HG03521 (cell line): Measurements from ENCODE around the gene MRPL42.
"Not testable (repeated sequence)": the region's sequence is repeated elsewhere in the genome, so short reads cannot be mapped to it uniquely, and the experiment has no call there.

Experiments
- ATAC-seq: cut with Tn5 transposase; IDR thresholded peaks from one replicate; pipeline ENCODE4 v1.9.1; 2021; ENCODE audit warnings: mild to moderate bottlenecking, moderate library complexity; ENCODE audit not compliant: unreplicated experiment

The MRPL42 gene

DNA sequence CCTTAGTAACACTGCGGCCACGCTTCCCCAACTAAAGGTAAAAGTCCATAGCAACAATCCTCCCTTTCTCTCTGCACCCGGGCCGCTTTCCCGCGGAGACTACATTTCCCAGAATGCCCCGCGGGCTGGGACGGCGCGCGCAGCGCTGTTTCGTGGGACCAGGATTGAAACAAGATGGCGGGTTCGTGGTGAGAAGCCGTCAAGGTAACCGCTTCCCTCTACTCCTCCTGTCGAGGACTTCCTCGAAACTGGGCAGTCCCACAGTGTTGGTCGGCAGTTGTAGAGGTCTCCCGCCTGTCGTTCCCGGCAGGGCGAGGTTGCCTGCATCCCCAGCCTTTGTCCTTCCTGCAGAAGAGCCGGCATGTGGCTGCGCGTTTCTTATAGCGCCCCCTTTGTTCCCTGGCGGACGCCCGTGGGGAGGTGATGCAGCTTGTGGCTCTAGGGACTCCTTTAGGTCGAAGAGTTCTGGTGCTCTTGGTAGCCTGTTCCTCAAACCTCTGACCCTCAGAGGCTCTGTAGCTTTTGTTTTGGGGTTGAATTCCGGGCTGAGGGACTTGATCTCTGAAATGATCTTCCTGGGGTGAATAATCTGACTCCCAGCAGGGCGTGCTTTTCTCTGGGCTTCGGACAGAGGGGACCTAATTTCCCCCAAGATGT lies at the start of gene MRPL42:
Gene MRPL42, plus strand, starts transcription at position 164 of the 657 bp plus-strand sequence. CDS start 1,772 bp downstream, outside the sequence.
- peak; percentile 90 for ATAC-seq

DNA sequence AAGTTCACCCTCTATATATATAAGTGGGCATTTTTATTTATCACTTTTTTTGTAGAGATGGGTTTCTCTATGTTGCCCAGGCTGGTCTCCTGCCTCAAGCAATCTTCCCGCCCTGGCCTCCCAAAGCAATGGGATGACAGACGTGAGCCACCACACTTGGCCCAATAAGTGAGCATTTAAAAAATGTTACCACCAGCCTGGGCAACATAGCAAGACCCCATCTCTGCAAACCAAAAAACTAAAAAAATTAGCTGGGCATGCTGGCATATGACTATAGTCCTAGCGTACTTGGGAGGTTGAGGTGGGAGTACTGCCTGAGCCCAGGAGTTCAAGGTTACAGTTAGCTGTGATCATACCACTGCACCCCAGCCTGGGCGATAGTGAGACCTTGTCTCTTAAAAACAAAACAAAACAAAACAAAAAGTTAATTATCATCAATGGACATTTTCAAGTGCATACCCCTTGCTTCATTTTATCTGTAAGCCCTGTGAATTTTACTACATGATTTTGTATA lies 49.3 kb upstream of the MRPL42 start:
- ATAC-seq: no peak

DNA sequence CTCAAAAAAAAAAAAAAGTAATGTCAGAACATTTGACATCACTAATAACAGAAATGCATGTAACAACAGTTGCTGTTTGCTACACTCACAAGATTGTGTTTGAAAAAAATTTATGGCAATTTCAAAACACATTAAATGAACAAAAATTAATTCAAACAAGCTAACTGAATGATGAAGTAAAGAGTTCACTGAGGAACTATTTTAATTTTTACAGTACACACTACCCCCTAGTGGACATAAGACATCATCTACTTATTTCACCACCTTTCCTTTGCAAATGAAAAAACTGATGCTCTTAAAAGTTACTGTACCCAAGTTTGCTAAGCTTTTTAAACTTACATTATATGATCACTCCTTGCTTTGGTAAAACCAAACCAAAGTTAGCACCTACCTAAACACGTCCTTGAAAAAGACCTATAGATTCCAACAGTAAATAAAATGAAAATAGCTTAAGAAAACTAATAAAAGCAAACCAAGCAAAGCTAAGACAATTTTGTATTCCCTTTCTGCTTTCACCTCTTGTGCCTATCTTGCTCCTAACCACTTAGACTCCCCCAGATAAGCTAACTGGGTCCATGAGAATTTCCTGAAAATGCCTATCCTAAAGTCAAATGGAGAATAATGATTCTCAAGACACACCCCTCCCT lies 47.8 kb upstream of the MRPL42 start:
- ATAC-seq: no peak

DNA sequence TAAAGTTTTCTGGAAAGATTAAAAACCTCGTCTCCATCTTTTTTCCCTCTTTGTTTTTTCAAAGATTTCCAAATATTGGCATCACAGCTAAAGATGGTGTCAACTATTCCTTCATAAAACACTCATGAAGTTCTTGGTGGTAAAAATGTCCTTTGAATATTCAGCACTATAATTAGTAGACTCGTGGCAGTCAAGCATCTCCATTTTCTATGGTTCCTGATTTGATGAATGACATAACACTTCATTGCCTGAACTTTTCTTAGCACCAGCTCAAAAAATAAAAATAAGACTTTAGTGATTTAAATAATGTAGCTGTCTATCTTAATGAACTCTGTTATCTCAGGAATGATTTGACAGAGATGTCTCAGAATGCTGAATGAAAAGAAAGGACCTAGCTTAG lies 45.3 kb upstream of the MRPL42 start:
- no peak for ATAC-seq

DNA sequence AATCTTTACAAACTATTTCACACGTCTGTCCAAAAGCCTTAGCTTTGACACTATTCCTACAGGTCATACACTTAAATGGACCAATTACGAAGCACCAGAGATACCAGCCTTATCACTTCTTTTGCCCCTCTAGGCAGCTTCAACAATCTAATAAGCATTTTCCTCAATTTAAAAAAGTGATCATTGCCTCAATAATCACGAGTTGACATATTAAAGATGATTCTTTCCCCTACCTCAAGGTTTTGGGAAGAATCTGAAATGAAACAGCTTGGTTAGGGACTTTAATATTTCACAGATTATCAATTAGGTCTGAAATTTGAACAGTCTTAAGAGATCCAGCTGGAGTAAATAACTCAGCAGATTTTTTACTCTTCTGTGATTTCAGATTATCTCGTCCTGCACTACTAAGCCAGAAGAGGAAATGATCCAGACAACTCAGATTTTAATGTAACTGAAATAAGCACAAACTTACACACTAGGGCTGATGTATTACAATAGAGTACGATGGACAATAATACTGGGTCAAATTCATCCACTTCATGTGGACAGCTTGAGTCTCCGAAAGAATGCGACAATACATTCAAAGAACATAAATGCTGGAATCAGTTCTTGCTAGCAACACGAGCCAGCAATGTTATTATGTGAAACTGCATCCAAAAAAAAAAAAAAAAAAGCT lies 41.4 kb upstream of the MRPL42 start:
- ATAC-seq: no peak

DNA sequence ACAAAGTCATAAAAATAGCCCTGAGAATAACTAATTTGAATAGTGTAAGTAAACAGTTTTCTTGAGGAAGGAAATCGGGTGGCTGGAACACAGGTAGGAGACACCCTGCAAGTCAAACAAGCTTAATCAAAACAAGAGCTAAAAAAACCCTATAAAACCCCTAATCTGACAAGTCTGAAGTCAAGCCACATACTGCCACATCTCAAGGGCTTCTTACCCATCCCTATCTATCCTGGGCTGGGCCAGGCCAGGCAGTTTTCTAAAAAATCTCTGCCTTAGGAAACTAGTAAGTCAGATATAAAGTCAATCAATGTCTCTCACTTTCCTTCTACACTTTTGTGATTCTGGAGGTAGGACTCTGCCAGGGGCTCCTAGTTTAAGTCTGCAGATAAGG lies 40.9 kb upstream of the MRPL42 start:
- no peak for ATAC-seq

DNA sequence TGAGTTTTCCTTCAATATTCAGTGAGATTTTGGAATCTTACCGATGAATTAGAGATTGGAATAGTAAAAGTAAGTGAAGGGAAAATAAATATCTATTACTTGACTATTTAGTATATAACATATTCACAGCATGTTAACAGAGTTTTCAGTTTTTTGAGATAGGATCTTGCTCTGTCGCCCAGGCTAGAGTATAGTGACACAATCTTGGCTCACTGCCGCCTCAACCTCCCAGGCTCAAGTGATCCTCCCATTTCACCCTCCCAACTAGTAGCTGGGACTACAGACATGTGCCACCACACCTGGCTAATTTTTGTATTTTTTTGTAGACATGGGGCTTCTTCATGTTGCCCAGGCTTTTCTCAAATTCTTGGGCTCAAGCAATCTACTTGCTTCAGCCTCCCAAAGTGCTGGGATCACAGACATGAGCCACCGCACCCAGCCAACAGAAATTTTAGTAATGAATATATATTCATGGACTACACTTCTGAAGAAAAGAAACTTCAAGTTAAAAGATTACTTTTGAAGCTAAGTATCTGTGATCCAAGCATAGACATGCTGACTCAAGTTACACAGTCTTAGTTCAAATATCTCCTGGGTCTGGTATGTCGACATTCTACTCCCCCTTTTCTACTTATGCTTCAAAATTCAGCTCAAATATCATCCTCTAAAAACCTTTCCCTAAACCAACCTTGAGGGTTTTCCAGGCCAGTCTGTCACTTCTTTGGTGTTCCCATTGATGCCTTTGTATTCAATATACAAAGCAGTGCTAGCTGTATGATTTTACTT lies 39.3 kb upstream of the MRPL42 start:
- no peak for ATAC-seq

DNA sequence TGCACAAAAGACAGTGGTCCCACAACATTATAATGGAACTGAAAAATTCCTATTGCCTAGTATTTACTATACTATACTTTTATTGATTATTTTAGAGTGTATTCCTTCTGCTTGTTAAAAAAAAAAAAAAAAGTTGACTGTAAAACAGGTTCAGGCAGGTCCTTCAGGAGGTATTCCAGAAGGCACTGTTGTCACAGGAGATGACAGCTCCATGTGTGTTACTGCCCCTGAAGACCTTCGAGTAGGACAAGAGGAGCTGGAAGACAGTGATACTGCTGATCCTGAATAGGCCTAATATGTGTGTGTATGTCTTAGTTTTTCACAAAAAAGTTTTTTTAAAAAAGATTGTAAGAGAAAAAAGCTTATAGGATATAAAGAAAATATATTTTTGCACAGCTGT lies 37.9 kb upstream of the MRPL42 start:
- no peak for ATAC-seq

DNA sequence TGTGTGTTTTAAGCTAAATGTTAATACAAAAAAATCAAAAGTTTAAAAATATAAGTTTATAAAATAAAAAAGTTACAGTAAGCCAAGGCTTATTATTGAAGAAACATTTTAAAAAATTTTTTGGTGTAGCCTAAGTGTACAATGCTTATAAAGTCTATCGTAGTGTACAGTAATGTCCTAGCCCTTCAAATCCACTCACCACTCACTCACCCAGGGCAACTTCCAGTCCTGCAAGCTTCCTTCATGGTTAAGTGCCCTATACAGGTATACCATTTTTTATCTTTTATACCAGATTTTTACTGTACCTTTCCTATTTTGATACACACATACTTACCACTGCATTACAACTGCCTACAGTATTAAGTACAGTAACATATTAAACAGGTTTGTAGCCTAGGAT lies 37.5 kb upstream of the MRPL42 start:
- ATAC-seq: no peak

DNA sequence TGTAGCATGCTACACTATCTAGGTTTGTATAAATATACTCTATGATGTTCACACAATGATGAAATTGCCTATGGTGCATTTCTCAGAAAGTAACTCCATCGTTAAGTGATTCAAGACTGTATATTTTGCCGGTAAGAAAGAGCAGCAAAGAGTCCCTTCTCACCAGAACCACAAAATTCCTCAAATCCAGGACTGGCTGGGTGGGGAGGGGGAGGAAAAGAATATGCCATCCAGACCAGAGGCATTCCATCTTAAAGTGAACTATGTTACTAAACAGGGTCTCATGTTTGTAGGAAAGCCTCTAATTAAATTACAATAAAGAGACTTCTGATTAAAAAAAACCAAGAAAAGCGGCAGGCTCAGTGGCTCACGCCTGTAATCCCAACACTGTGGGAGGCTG lies 37.0 kb upstream of the MRPL42 start:
- no peak for ATAC-seq

DNA sequence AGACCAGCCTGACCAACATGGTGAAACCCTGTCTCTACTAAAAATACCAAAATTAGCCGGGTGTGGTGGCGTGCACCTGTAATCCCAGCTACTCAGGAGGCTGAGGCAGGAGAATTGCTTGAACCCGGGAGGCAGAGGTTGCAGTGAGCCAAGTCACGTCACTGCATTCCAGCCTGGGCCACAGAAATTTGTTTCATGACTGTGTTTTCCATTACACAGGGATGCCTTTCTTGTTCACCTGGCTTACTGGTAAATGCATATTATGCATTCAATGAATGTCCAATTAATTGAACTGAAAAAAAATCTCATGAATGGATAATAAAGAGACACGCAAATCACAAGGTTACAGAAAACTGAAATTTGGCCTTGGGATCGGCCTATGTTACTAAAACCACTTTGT lies 35.3 kb upstream of the MRPL42 start:
- not testable (repeated sequence) for ATAC-seq

DNA sequence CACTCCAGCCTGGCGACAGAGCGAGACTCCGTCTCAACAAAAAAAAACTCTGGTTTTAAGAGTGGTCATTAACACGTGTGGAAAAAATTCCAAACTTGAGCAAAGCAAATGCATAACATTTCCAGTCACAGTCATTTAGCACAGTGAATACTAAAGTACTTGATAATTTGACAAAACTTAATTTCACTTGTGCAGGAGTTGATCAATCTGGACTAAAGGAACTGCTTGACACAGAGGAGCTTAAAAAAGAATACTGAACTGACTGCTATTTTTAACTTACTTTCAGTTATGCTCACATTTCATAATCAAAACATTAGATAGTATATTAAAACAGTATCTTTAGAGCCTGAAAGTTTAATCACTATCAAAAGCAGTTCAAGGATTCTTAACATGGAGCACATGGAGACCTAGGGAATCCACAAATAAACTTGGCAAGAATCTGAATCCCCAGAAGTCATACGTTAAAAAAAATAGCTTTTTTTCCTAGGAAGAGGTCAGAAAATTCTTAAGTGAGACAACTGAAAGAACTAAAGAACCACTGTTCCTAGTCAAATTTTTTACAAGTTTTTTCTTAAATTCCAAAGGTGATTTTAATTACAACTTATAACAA lies 33.0 kb upstream of the MRPL42 start:
- no peak for ATAC-seq

DNA sequence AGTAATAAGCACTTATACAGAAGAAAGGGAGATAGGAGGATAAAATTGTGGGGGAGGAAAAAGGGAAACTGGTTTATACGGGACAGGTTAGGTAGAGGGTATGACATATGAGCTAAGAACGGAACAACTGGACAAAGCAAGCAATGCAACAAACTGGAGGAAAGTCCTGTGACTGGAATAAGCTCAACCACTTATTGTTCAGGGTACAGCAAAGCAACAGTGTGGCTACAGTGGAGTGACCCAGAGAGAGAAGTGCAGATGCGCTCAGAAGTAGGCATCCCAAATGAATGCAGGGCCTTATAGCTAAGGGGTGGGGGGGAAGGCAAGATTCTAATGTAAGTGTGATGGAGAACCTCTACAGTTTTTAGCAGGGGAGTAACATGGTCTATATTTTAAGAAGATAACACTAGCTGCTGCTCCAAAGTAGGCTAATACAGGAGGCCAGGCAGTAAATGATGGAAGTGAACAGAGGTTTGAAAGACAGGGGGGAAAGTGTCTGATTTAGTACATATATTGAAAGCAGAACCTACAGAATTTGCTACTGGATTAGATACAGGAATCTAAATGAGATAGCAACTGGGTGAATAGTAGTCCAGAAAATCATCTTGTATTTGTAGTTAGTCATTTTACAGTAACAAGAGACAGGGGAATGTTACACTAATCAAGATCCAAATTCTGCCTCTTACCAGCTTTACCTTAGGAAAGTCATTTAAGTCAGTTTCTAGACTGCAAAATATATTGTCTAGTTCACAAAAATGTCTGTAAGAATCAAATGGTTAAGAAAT lies 28.9 kb upstream of the MRPL42 start:
- ATAC-seq: no peak

DNA sequence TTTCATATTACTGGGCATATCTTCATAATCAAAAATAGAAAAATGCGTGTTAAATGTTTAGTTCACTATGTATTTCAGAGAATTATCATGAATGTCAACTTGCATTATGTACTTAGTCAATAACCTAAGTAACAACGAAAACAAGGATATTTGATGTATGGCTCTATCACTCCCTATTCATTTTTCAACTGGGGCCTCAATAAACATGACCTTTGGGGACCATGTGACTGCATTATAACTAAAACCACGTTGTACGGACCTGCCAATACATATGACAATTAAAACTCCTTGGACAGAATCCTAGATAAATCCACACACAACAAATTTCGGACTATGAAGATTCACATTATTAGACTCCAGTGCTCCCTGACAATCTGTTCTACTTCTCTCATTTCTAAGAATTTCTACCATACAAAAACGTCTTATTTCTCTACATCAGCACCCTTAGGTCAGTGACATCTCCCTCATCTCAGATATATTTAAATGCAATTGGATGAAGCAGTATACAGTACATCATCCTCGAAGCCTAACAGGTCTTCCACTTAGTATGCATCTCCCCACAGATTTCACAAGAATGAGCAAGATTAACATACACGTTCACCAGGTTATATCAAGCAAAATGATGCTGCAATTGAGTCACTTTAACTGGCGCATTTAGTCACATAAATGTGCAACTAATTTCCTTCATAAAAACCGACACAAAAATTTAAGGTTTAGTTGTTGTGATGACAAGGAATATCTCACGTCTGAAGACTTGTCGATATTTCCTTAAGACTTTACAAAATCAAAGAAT lies 27.1 kb upstream of the MRPL42 start:
- no peak for ATAC-seq

DNA sequence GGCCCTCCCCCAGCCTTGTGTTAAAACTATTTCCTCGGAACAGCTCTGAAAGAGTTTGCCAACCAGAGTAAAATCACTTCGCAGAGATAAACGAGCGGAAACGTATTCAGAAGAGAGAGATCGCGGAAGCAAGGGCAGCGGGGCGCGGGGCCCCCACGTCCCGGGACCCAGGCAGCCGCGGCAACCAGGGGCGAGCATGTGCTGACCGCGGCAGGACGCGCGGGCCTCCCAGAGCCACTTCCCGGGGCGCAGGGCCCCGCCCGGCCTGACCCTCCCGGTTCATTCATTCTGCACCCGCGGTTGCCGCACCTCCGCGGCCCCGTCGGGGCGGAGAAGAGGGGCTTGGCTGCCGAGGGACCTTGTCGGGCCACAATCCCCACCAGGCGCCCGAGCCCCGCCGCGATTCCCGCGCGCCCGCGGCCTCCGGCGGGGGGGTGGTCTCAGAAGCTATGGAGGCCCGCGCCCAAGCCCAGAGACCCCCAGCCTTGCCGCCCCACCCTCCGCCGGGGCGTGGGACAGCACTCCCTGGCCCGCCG lies 26.2 kb upstream of the MRPL42 start:
- ATAC-seq: no peak

DNA sequence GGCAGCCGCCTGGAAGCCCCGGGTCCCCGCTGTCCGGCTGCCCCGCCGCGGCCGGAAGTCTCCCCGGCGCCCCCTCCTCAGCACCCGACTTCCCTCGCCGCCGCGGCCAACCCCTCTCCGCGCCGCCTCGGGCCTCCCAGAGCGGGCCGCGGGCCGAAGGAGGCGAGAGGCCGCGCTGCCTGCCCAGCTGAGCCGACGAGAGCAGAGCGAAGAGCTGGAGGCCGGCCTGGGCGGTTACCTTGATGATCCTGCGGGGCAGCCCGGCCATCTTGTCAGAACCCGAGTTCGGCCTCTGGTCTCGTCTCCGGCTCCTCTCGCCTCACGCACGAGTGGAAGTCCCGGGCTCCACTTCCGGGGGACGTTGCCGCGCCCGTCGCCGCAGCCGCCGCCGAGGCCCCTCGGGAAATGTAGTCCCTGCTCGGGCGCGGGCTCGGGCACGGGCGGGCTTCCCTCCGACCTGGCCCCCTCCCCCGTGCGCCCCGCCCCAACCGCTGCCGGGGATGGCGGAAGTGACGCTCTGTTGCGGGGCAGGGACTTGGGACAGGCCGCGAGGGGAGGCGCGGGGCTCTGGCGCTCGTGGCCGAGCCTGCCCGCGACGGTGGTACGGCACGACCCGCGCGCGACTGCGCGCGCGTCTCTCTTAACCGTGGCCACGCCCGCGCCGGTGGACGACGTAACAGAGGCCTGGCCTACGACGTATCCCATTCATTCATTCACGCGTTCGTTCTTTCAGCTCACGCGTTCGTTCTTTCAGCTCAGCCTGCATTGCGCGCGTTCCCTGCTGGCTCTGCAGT lies 25.5 kb upstream of the MRPL42 start, which contains the start of gene UBE2N:
Gene UBE2N, minus strand, starts transcription at position 331 of the 794 bp plus-strand sequence. Its CDS starts 63 bp downstream, at position 268.
- peak; percentile 76 for ATAC-seq

DNA sequence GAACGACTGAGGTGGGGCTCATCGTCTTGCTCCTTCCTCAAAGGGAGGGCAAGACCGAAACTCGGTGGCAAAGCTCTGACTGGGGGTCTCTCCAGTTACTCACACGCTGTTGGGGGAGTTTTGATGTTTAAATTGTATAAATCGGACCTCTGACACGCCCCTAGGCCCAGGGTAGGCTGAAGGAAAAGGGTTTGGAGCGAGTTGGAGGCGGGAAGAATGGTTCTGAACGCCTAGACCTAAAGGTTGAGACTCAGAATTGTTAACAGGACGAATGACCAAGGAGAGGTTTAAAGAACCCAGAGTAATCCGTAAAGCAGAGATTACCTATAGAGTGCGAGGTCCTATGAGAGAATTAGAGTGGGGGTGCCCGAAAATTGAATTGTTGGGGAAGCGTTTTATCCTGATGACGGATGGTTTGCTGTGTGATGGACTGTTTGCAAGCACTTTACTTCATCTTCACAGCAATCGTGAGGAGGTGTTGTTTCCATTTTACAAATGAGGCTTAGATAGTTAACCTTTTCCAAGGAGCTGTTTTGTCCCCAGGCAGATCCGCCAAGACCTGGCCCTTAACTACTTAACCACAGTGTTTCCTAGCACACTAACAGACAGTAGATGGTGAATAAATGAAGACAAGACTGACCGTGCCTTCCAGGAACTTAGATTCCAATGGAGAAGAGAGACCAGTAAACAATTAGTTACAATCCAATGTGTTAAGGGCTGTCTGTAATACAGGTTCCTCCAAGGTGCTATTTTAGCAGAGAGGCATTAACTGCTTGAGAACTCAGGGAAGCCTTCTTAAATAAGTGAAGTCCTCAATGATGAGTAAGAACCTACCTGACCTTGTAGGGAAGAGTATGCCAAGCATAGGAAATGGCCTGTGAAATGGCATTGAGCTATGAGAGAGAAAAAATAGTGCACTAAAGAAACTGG lies 24.6 kb upstream of the MRPL42 start:
- no peak for ATAC-seq
